NCI-H226 (cell line): ENCODE measurements around the gene PPM1K.
"Not testable (repeated sequence)": the region's sequence is repeated elsewhere in the genome, so short reads cannot be mapped to it uniquely, and the experiment has no call there.

Experiments
- DNase-seq: peaks from one replicate; pipeline ENCODE4 v3.0.0-alpha.2; 2015

The PPM1K gene

DNA sequence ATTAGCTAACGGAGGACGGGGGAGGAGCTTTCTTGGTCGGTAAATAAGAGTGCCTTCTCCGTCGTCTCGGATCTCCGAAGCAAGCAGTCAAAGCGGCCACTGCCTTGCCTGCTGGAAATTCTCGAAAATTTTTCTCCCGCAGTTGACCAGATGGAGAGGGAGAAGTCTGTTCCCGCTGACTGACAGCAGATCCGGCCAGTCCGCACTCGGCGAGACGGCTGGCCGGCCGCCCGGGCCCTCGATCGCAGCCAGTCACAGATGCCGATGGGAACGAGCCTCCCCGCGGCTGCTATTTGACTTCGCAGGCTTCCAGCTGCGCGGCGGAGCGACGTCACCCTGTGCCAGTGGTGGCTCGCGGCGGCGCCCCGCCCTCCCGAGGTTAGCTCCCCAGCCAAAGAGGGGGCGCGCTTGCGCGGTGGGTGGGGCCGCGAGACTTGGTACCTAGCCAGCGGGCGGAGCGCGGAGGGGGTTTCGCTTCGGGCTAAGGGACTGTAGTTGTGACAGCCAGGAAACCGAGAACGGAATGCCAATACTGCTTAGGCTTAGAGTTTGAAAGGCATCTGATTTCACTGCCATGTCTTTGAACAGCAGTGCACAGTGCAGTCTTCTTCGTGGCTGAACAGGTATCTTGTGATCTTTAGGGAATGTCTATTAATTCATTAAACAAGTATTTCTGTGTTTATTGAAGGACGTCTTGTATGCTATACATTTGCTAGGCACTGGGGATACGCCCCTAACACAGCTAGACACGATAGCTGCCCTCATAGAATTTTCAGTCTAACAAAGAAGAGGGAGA, at the start of gene PPM1K:
PPM1K (minus strand) TSS at position 123 of the 796 bp plus-strand sequence. CDS start 5,978 bp downstream, outside the sequence.
- peak; percentile 97 for DNase-seq

DNA sequence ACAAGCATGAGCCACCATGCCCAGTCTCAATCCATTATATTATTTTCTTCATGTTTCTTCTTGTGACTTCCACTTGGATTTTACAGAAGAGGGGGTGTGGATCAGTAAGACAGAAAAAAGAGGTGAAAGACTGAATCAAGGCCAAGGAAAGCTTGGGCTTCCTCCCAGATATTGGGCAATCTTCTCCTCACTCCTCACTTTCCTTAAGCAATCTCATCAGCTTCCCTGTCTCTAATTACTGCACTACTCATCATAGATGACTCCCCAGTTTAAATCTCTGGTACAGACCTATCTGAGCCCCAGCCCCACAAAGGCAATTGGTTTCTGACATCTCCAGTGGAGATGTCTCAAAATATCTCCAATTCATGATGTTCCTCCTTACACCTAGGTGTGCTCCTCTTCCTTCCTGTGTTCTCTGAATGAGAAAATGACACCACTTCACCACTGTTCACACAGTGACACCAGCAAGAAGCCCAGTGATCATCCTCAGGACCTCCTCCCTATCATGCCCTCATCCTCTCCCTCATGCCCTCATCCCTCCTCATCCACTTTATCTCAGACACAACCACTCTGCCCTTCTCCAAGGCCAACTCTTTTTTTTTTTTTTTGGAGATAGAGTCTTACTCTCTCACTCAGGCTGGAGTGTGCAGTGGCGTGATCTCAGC, 49.5 kb upstream of the PPM1K start:
- peak; percentile 2 for DNase-seq

DNA sequence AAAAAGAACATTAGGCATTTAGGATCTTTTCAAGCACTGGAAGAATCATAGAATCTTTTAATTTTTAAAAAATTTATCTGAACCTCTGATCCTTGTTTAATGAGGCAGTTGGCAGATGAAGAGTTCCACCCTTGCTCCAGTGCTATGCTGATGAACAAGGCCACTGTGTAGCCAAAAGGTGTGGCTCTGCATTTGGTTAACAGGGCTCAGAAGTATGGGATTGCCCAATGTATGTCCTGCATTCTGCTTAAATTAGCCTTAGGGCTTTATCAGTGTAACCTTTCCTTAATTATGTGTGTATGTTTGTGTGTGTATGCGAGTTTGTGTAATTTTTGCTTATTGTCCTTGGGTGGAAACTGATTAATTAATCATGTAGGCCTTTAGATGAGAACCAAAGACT, 43.3 kb upstream of the PPM1K start:
- DNase-seq: no peak

DNA sequence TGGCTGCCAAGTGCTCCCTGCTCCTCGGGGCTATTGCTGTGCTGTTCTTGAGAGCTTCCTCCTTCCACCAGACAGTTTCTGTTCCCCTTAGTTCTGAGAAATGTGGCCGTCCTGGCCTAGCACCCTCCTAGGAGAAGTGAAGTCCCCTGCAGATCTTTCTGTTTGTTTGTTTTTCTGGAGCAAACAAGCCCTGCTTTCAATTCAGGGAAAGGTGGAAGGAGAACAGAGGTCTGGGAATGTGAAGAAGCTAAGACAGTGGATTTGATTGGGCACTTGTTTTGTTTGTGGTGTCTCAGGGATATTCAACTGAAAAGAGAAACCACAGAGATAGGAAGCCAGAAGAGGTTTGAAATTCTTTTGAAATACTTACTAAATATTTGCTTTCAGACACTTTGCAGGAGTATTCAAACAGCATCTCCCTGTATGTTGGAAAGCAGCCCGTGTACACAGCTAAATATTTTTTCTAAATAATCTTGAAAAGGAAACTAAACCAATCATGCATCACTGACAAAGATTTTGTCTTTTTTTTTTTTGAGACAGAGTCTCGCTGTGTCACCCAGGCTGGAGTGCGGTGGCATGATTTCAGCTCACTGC, 36.5 kb upstream of the PPM1K start:
- DNase-seq: peak; percentile 32

DNA sequence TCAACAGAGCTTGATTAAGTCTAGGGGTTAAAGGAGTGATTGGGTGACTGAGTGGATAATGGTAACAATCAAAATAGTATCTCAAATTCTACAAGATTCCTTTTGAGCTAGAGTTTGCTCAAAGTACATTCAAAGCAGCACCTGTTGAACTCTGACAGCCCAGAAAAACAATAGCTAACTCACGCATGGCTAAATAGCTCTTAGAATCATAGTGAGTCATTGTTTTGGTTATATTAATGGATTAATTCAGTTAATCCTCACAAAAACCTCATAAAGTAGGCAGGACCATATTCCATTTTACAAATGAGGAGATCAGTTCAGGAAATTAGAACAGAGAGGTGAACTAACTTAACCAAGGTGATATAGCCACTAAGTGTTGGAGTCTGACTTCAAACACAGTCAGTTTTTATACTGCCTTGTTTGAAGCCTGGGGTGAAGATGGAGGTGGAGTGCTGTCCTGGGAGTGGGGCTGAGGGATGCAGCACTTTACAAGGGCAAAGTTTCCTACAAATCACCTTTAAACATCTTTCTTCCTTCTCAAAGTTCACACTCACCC, 35.9 kb upstream of the PPM1K start:
- DNase-seq: no peak

DNA sequence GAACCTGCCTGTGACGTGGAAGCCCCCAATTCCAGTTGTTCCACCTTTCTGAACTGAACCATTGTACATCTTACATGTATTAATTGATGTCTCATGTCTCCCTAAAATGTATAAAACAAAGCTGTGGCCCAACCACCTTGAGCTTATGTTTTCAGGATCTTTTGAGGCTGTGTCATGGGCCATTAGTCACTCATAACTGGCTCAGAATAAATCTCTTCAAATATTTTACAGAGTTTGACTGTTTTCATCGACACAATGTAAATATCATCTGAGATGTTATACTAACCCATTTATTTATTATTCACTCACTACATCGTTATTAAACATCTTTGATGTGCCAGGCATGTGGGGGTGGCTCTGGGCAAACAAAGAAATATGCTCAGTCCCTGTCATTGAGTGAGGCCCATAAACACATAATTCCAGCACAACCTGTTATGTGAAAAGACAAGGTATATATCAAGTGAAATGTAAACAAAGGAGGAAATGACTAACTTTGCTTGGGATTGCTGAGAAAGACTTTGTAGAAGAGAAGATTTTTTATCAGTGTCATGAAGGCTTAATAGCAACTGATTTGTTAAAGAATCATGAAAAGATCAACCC, 34.5 kb upstream of the PPM1K start:
- DNase-seq: peak; percentile 34

DNA sequence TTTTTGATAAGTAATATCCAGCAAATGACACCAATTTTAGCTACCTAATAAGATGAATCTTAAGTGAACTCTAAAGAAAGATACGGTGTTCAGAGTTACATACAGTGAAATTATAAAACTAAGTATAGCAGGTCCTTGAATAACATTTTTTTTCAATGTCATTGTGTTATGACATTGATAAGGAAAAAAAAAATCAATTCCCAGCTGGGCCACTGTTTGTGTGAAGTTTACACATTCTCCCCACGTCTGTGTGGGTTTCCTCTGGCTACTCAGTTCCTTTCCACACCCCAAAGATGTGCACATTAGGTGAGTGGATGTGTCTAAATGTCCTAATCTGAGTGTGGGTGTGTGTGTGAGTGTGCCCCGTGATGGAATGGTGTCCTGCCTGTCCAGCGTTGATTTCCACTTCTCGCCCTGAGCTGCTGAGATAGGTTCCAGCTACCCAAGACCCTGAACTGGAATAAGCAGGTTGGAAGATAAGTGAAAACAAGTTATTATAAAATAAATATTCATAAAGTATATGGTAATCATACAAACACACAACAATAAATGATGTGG, 31.2 kb upstream of the PPM1K start:
- DNase-seq: no peak

DNA sequence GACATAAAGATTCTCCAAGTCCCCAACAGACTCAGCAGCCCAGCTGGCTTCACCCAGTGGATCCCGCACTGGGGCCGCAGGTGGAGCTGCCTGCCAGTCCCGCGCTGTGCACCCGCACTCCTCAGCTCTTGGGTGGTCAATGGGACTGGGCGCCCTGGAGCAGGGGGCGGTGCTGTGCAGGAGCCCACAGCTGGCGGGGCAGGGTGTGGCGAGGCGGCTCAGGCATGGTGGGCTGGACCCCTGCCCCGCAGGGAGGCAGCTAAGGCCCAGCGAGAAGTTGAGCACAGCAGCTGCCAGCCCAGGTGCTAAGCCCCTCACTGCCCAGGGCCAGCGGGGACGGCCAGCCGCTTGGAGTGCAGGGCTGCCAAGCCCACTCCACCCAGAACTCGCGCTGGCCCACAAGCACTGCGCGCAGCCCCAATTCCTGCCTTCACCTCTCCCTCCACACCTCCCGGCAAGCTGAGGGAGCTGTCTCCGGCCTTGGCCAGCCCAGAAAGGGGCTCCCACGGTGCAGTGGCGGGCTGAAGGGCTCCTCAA, 28.8 kb upstream of the PPM1K start:
- not testable (repeated sequence) for DNase-seq

DNA sequence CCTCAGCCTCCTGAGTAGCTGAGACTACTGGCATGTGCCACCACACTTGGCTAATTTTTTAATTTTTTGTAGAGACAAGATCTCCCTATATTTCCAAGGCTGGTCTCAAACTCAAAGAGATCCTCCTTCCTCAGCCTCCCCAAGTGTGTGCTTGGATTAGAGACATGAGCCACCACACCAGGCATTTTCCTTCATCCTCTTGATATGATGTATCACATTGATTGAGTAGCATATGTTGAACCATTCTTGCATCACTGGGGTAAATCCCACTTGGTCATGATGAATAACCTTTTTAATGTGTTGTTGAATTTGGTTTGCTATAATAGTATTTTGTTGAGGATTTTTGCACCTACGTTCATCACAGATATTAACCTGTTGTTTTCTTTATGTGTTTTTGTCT, 24.2 kb upstream of the PPM1K start:
- no peak for DNase-seq

DNA sequence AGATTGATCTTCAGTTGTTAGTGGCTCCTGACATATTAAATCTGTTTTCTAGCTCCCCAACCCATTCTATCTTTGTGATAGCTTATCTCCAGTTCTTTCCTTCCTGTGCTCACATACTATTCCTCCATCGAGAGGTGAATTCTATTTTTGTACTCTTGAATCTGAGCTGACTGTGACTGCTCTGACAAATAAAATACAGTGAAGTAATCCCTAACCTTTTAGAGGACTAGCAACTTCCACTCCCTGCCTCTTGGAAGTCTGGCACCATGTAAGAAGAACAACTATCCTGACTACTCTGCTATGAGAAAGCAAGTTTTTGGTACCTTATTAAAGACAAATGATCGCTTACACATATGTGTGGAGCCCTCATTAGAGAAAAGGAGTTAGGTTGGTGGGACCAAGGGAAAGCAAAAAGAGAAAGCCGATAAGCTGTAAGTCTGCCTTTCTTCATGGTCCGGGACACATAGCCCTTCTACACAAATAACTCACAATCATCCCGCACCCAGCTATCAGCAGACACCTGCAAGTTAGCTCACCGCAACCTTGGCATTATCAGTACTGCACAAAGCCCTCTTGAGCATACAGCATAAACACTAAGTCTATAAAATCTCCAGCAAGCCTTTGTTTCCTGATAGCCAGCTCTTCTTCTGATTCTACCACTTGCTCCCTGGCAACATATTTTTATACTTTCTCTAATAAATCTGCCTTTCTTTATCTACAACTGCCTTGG, 13.5 kb upstream of the PPM1K start:
- DNase-seq: no peak

DNA sequence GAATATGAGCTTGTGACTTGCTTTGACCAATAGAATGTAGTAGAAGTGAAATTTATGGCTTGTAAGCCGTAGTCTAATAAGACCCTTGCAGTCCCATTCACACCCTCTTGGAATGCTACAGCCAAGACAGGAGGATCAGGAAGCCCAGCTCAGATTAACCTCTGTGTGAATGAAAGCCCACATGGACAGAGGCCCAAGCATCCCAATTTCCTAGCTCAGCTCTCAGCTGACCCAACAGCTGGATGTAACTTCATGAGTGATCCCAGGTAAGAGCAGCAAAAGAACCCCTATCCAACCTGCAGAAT, 12.8 kb upstream of the PPM1K start:
- no peak for DNase-seq

DNA sequence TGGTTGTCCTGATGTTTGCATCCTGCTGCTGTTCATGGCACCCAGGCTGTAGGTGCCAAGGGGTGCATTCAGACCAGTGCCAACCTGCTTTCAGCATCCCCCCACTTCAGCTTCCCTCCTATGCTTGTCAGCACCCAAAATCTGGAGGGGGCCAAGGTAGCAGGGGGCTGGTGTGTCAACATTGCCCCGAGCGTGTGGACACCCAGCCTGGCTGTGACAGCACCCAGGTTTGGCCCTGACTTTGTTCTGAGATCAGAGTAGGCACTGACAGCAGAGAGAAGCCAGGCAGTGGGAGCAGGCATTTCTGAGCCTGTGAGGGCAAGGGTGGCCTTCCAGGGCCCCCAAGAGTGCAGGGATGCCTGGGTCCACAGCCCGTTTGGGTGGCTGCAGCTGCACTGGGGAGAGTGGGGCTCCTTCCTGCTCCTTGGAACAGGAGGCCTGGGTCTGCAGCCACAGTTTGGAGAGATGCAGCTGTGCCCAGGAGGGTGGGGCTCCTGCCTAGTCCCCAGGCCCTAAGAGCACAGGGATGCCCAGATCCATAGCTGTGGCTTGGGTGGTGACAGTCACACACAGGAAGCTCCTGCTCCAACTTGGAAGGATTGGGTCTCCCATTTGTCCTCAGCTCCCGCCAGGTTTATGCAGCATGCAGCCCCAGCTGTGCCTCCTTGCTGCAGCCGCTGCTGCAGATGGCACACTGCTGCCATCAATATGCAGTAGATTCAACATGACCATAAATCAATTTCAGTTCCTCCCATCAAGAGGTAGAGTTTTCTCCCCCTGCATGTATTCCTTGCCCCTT, 12.3 kb upstream of the PPM1K start:
- no peak for DNase-seq

DNA sequence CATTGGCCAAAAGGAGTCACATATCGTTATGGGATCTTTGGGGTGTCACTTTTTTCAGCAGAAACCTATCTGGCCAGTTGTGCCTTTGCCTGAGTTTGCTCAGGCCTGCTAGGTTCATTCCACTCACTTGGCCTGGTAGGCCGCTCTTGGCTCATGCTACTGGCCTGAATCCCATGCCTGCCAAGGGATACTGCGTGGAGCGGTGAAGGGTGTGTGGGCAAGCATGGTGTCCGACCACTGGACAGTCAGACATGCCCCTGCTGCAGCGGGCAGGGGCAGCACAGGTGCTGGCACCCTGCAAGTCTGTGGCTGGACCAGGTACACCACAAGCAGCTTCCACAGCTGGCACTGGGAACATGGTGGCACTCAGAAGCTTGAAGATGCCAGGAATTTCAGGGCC, 11.3 kb upstream of the PPM1K start:
- DNase-seq: no peak

DNA sequence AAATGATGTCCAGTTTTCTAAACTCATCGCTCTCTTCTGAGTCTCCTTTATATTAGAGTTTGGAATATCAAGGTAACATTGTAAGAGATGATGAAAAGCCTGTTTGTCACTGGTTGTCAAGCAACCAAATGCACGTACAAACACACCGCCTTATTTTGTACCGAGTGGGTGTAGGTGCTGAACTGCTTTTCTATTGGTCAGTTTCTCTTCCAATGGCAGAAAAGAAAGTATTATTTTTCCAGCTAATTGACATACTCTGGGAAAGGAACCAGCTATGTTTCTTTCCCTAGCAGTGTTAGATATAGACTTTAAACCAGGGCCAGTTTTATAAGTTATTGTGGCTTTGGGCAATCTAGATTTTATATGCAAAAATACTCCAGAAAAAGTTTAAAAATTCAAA, 6.6 kb upstream of the PPM1K start:
- no peak for DNase-seq

DNA sequence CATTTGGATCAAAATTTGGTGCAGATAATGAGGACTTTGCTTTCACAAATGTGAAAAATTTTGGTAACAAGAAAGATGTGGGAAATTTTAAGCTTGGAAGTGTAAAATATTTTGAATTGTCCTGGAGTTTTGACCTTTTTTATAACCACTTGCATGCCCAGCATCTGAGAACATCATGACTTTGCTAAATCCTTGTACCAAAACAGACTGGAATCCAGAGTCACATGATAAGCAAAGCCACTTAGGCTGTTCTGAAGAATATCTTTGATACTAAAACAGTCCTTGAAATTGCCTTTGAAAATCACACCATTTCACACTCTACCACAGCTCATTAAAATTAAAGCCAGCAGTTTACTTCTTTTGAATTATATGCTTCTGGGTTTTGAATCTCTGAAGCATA, 2.5 kb upstream of the PPM1K start:
- DNase-seq: no peak

DNA sequence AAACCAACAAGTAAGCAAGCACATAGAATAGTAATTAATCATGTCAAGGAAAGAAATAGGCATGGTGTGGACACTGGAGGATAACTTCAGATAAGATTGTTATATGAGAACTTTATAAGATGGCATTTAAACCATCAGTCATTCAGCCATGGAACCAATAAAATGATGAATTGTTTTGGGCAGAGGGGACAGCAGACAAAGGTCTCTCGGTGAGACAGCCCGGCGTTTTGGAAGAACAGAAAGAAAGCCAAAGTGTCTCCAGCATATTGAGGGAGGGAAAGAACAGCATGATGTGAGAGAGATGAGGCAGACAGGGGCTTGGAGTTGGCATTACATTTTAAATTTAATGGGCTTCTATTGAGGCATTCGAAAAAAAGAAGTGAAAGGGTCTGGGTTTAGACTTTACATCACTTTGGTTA, 883 bp upstream of the PPM1K start:
- no peak for DNase-seq

DNA sequence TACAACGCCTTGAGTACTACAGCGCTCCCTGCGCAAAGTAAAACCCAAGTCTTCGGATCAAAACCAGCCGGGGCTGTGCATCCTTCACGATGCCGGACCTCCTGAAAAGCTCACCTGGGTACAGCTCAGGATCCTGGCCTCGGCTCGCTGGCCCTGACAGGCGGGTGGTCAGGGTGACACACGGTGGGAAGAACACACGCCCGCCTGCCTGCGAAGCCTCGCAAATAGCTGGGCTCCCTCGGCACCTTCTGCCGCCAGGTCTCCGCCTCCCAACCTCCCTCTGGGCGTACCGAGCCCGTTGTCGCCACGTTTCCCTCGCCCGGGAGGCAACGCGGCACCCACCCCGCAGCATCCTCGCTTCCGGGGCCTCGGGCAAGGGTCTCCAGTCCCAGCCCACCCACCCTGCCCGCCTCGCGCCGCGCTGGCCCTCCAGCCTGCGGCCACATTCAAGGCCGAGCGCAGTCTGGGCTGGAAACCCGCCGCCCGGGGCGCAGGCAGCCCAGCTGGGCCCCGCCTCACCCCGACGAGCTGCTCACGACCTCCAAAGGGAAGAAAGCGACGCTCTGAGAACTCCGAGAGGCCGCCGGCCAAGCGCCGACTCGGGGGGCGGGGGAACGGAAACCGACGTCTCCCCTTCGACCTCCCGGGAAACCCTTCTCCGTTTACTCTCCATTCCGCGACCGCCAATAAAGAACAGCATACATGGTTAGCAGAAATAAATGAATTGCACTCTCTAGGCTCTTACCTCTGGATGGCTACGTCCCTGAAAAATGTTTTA, 511 bp downstream of the PPM1K start:
- DNase-seq: peak; percentile 1

DNA sequence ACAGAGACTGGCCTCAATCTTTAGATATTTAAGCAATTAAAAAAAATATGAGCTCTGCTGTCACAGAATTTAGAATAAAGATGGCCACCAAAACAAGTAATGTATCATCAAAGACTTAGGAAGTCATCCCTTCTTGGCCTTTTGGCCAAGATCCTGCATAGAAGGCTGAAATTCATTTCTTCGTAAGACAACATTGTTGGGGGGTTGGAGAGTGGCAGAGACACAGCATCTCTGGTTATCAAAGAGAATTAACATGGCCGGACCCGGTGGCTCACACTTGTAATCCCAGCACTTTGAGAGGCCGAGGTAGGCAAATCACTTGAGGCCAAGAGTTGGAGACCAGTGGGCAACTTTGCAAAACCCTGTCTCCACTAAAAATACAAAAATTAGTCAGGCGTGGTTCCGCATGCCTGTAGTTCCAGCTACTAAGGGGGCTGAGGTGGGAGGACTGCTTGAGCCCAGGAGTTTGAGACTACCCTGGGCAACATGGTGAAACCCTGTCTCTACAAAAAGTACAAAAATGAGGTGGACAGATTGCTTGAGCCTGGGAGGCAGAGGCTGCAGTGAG, 4.0 kb downstream of the PPM1K start:
- no peak for DNase-seq

DNA sequence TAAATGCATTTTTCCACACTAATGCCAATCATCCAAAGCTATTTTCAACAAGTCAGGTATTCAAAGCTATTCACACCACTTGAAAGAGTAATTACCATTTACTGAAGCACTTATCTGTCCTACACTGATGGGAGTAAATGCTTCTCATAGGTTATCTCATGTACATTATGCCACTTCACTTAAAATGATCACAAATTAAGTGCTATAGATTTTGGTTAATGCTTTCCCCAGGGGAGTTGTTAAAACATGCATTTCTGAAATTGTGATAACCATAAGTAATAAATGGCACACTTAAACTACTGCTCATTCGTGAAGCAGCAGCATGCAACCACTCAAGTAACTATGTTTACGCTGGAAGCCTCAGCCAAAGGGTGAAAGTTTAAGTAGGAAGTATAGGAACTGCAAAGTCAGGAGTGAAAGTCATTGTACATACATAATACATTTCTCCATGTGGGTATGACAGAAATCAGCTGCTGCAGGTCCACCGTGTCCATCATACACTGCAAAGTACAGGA, 6.6 kb downstream of the PPM1K start:
- DNase-seq: no peak
